Diencephalon (tissue), 1 donor: ENCODE results near the gene RSPH10B2. TPM values are rescaled to one million over a fixed set of nuclear protein-coding genes. Genes with fewer than 3 reads are reported as not detected.

Experiments
- total RNA-seq: library from RNA; depleted of rRNA; stranded (reverse); fragments of >200 nt; gene quantifications from one replicate; pipeline ENCODE4 v1.2.3, GENCODE V29; 2014

The RSPH10B2 gene
- total RNA-seq: 6.0 TPM

GRCh38 chr7:6753964-6754363 is at the start of gene RSPH10B2:
TSS of gene RSPH10B2 (plus strand) at chr7:6754103. CDS start at chr7:6757678, 3,575 bp downstream.

GRCh38 chr7:6706666-6707407 is 47.1 kb upstream of the RSPH10B2 start, which contains the start of gene ZNF12:
TSS of gene ZNF12 (minus strand) at chr7:6706947. CDS start at chr7:6705173, 1,774 bp downstream.

GRCh38 chr7:6826151-6826550 is 72.2 kb downstream of the RSPH10B2 start, which contains the start of gene CCZ1B:
TSS of gene CCZ1B (minus strand) at chr7:6826275. CDS start at chr7:6826197, 78 bp downstream.

Other genes starting within 250 kb of the RSPH10B2 start
- gene GRID2IP, start 202.6 kb upstream of the RSPH10B2 start, total RNA-seq: 2.1 TPM
- gene ZDHHC4, start 176.6 kb upstream of the RSPH10B2 start, total RNA-seq: 79.1 TPM
- 23.5 TPM for gene INTS15, start 164.1 kb upstream of the RSPH10B2 start, total RNA-seq
- gene ZNF853, start 138.5 kb upstream of the RSPH10B2 start, total RNA-seq: 28.8 TPM
- gene ZNF316, start 116.8 kb upstream of the RSPH10B2 start, total RNA-seq: 17.3 TPM
- gene ZNF12, start 47.2 kb upstream of the RSPH10B2 start, total RNA-seq: 29.8 TPM
- gene CCZ1B, start 72.2 kb downstream of the RSPH10B2 start, total RNA-seq: 146 TPM